Measurements from ENCODE around the gene CD14. TPM values are rescaled to one million over a fixed set of nuclear protein-coding genes. Genes with fewer than 3 reads are reported as not detected.
"Not testable (repeated sequence)": the region's sequence is repeated elsewhere in the genome, so short reads cannot be mapped to it uniquely, and the experiment has no call there.

Gene CD14
- total RNA-seq, 1 donor from 2014 or later, result 48.4 TPM

GRCh38 chr5:140594169-140594568 lies 38.8 kb downstream of the CD14 start:
- Histone ChIP-seq H3K27me3 (no peaks in the 10 kb centered on the region), H3K4me1 (no peaks in the 10 kb centered on the region), H3K27ac (no peak overlapping the region), H3K9me3 (no peaks in the 10 kb centered on the region), H3K4me3 (no peak overlapping the region), H3K36me3 (no peaks in the 10 kb centered on the region)
- DNase-seq (ENCODE audit: extremely low spot score in 2 of 2), result no peak
- TF ChIP-seq POLR2A (IDR thresholded peaks at IDR 0.05), result no peak
- no peak for TF ChIP-seq POLR2AphosphoS5 (IDR thresholded peaks at IDR 0.05; ENCODE audit: insufficient read depth in 1 of 2, low read depth in 1 of 2)
- TF ChIP-seq CTCF (IDR thresholded peaks at IDR 0.05), result no peak
- intact Hi-C loops (cut with DNase I), result no loop called here

GRCh38 chr5:140593070-140593469 lies 39.9 kb downstream of the CD14 start:
- H3K4me3 ChIP-seq; H3K4me1 ChIP-seq; H3K27ac ChIP-seq; H3K27me3 ChIP-seq; DNase-seq (ENCODE audit: extremely low spot score in 2 of 2); H3K36me3 ChIP-seq; intact Hi-C loops (cut with DNase I); H3K9me3 ChIP-seq: not testable (repeated sequence)

GRCh38 chr5:140591747-140592372 lies 41.1 kb downstream of the CD14 start:
- Histone ChIP-seq H3K27me3 (no peaks in the 10 kb centered on the region), H3K36me3 (no peaks in the 10 kb centered on the region), H3K27ac (no peak overlapping the region), H3K4me3 (no peak overlapping the region), H3K4me1 (no peaks in the 10 kb centered on the region), H3K9me3 (no peaks in the 10 kb centered on the region)
- TF ChIP-seq POLR2A (IDR thresholded peaks at IDR 0.05) (no peak), POLR2AphosphoS5 (IDR thresholded peaks at IDR 0.05; ENCODE audit: insufficient read depth in 1 of 2, low read depth in 1 of 2) (no peak), CTCF (IDR thresholded peaks at IDR 0.05) (no peak)
- DNase-seq (ENCODE audit: extremely low spot score in 2 of 2), result no peak
- intact Hi-C loops (cut with DNase I), result no loop called here

- H3K27me3 ChIP-seq, result no peaks in the 10 kb centered on the region
- H3K4me3 ChIP-seq, result no peak overlapping the region
- H3K27ac ChIP-seq, result no peak overlapping the region
- H3K36me3 ChIP-seq, result no peaks in the 10 kb centered on the region
- intact Hi-C loops (cut with DNase I), result no loop called here
- no peak for DNase-seq (ENCODE audit: extremely low spot score in 2 of 2)
- no peaks in the 10 kb centered on the region for H3K4me1 ChIP-seq
- TF ChIP-seq POLR2AphosphoS5 (IDR thresholded peaks at IDR 0.05; ENCODE audit: insufficient read depth in 1 of 2, low read depth in 1 of 2) (no peak), POLR2A (IDR thresholded peaks at IDR 0.05) (no peak), CTCF (IDR thresholded peaks at IDR 0.05) (no peak)
- H3K9me3 ChIP-seq, result no peaks in the 10 kb centered on the region
Observed at GRCh38 chr5:140590861-140591260, 42.1 kb downstream of the CD14 start.

- H3K27ac ChIP-seq, result no peak overlapping the region
- TF ChIP-seq CTCF (IDR thresholded peaks at IDR 0.05) (no peak), POLR2AphosphoS5 (IDR thresholded peaks at IDR 0.05; ENCODE audit: insufficient read depth in 1 of 2, low read depth in 1 of 2) (no peak), POLR2A (IDR thresholded peaks at IDR 0.05) (no peak)
- H3K9me3 ChIP-seq, result no peaks in the 10 kb centered on the region
Observed at GRCh38 chr5:140588311-140589070, 44.5 kb downstream of the CD14 start.

More at GRCh38 chr5:140588311-140589070, 44.5 kb downstream of the CD14 start:
- Histone ChIP-seq H3K36me3 (no peaks in the 10 kb centered on the region), H3K4me1 (no peaks in the 10 kb centered on the region), H3K4me3 (no peak overlapping the region), H3K27me3 (no peaks in the 10 kb centered on the region)
- DNase-seq (ENCODE audit: extremely low spot score in 2 of 2), result no peak
- intact Hi-C loops (cut with DNase I), result no loop called here

Data from vagina (tissue), 2 donors.